Left kidney (tissue), 2 donors: ENCODE data around the gene TCP11L2. TPM values are rescaled to one million over a fixed set of nuclear protein-coding genes. Genes with fewer than 3 reads are reported as not detected.
"Not testable (repeated sequence)": the region's sequence is repeated elsewhere in the genome, so short reads cannot be mapped to it uniquely, and the experiment has no call there.

Experiments used
- DNase-seq: peaks from one replicate; pipeline ENCODE4 v3.0.0-alpha.2; 2013
- polyA plus RNA-seq: library from polyadenylated mRNA; unstranded; fragments of 120-200 nt; gene quantifications from one replicate; pipeline ENCODE4 v1.2.1, GENCODE V29; 2013; ENCODE audit not compliant: insufficient read length

TCP11L2 gene
- polyA plus RNA-seq, 1 donor: 26.7 TPM

DNA sequence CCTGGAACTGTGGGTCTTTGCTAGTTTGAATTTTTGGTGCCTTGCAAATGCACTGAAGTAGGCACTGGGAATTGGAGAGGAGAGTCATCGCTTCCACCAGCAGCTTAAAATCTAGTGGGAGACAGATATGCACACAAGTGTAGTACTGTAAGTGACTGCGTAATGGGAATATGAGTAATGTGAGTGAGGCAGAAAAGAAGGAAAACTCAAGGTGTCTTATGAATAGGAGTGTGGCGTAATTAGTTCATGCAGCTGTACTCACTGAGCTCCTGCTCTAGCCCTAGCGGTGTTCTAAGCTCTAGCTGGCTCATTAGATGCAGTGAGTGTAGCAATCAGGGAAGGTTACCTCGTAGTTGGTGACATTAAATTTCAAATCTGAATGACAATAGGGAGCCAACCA, 2.8 kb downstream of the TCP11L2 start:
- no peak for DNase-seq

DNA sequence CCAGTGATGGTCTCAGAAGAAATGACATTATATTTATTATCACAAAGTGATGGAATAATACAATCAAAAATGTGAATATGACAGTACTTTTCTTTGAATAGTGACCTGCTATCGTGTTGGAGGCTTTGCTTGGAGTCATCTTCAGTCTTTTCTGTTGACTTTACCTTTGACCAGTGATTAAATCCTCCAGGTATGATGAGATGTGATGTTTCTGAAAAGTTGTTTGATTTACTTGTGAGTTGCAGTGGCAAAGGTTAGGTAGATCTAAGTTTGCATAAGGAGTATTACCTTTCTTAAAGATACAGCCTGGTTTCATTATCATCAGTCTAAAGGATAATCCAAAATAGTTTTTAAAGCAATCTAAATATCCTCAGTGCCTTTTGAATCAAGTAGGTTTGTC, 4.6 kb downstream of the TCP11L2 start:
- DNase-seq: no peak

GRCh38 chr12:106308121-106308520, 5.6 kb downstream of the TCP11L2 start:
- DNase-seq: no peak

- DNase-seq: no peak
These were observed 6.1 kb downstream of the TCP11L2 start for GRCh38 chr12:106308611-106309010.

DNA sequence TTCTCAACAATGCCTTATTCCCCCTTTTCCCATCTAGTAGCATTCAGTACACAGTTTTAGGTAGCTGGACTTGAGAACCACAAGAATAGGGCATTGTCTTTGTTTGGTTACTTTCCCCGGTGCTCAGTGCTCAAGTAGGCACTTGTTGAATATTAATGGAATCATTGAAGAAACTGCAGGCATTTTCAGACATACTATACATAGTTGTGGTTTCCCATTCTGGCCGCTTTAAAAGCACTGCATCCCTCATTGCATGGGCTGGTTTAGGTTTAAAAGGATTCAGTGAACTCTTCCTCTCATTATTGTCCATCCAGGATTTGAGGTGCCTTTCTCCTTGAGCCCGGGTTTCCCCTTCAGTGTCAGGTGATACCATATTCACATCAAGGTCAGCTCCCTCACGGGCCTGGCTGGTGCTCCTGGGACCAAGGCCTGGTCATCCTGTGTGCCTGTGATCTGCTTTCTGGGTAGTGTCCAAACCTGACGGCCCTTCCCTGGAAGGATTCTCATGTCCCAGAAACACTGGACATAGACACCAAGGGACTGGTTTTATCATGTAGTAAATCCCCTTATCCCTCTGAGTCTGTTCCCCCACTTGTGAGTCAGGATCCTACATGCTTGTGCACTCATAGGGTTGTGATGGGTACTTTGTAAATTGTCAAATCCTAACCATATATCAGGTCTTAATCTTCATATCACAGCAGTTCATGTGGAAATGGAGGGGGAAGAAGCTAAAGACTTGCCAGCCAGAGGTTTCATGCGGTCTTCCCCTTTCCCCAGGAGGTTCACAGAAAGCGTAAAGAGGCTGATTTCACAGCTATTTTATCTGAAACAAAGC, 7.4 kb downstream of the TCP11L2 start:
- DNase-seq: no peak

DNA sequence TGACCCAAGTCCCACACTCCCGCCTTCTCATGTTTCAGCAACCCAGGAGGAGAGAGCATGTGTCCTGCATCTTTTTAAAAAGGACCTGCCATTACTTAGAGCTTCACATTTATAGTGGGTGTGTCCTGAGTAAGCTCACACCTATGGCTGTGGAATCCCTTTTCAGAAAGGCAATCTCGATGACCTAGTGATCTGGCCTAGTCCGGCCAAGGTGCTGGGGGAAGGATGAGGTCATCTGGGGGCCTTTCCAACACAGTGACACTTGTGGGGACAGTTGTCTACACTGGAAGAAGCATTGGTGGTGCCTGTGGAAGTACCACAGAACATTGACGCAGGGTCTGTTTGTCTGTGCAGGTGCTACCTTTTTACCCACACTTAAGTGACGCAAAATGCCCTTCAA, 8.2 kb downstream of the TCP11L2 start:
- DNase-seq: no peak

DNA sequence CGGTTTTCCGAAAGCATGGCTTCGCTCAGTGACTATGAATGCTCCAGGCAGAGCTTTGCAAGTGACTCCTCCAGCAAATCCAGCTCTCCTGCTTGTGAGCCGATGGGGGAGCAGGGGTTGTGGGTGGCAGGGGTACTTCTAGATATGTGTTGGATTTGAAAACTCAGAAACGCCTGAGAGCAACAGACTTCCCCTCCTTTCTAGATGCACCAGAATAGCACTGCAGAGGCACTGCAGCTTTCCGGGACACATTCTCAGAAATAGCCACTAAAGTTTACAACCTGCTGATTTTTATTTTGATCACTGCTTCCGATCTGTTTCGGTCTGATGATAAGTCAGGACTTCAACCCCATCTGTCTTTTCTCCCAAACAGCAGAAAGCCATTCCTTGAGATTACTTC, 8.6 kb downstream of the TCP11L2 start:
- DNase-seq: no peak

- not testable (repeated sequence) for DNase-seq
These were observed 10.9 kb downstream of the TCP11L2 start for GRCh38 chr12:106313413-106313812.

DNA sequence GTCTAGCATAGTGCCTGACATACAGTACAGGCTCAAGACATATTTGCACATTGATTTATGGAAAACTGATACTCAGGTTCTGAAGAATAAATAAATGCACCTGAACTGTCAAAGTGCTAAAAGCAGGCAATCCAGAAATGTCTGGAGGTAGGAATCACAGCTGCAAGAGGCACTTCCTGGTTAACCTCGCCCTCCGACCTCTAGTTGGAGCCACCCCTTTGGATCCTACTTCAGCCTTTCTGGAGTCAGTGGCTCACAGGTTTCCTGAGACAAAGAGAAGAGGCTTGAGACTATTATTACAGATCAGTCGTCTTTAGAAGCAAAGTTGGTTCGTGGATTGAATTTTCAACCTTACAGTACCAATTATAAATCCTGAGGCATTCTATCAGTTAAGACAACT, 13.0 kb downstream of the TCP11L2 start:
- DNase-seq: no peak

DNA sequence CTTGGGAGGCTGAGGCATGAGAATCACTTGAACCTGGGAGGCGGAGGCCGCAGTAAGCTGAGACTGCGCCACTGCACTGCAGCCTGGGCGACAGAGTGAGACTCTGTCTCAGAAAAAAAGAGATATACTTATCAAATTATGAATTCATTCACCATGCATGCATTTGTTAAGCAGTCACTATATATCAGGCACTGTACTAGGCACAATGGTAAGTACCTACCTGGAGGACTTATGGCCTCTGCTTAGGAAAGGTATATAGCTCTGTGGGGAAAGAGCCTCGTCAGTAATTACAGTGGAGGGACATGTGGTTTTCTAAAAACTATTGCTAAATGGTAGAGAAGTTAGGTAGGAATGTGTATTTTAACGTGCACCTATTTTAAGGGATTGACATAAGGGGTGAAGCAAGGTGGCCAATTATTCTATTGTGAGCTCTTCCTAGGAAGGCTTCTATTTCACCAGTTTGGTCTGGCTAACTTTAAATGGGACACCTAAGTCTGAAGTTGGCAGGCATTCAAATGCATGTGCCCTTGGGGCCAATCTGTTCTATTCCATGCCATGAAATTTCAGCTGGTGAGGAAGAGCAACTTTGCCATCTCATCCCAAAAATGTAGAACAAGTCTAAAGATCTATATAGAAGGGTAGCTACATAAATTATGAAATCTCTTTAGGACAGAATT, 15.0 kb downstream of the TCP11L2 start:
- DNase-seq: no peak

- no peak for DNase-seq
These were observed 18.8 kb downstream of the TCP11L2 start for GRCh38 chr12:106321139-106321850.

GRCh38 chr12:106323537-106323936, 21.0 kb downstream of the TCP11L2 start:
- no peak for DNase-seq

GRCh38 chr12:106327309-106327869, 24.9 kb downstream of the TCP11L2 start:
- DNase-seq: no peak

DNA sequence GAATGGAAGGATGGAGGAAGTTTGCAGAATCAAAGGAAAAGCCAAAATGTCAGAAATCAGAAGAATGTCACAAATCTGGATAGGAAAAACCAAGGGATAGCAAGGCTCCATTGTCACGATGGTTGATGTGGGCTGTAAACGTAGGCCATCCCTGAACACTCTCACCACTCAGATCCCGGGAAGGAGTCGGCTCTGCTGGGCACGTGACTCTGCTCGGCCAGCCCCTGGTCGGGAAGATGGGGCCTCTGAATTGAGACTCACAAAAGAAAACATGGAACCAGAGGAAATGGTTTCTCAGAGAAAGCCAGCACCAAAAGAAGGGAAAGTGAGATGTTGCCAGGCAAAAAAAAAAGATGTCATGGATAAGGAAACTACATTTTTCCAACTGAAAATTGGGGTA, 26.2 kb downstream of the TCP11L2 start:
- no peak for DNase-seq

GRCh38 chr12:106329231-106329982, 26.9 kb downstream of the TCP11L2 start:
- no peak for DNase-seq

- no peak for DNase-seq
These were observed 29.1 kb downstream of the TCP11L2 start for GRCh38 chr12:106331599-106331998.

GRCh38 chr12:106332536-106332935, 30.0 kb downstream of the TCP11L2 start:
- no peak for DNase-seq

DNA sequence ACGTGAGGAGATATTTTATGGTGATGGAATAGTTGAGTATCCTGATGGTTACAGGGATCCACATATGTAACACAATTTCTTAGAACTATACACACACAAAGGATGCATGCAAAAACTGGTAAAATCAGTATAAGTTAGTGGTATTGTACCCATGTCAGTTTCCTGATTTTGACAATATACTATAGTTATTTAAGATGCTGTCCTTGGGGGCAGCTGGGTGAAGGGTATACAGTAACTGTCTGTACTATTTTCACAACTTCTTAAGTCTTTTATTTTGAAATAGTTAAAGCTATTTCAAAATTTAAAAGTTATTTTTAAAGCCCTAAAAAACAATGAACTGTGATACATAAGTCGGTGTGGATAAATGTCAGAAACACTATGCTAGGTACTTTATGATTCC, 30.5 kb downstream of the TCP11L2 start:
- DNase-seq: no peak

- no peak for DNase-seq
These were observed 31.2 kb downstream of the TCP11L2 start for GRCh38 chr12:106333756-106334155.

DNA sequence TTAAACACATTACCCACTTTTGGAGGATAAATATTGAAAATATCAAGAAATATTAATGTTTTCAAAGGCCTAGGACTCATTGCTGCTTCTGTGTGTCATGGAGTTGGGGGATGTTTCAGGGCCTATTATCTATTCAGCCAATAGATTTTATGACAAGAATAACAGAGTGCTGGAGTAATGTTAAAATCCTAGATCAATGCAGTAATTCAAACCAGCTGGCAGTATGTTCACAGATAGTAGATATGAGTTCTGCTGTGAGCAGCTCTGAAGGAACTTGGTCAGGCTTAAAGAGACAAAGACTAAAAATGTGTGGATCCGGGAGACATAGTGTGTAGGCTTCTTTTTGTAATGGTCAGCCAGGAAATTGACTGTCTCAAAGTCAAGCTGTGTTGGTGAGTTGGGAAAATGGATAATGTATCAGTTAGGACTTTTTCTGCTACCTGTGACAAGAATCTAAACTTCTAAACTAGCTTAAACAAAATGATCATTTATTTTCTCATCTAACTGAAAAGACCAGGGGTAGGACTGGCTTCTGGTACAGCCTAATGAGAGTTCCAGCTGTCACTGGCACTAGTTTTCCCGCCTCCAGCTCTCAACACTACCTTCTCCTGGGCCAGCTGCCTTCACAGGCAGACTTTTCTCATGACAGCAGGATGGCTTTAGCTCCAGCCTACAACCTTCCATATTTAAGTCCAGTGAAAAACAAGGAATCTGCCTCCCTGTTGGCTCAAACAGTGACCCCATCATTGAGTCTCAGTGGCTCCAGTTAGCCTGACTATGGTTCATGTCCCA, 38.7 kb downstream of the TCP11L2 start:
- DNase-seq: no peak
